ENCODE measurements around the gene ABO. TPM values are rescaled to one million over a fixed set of nuclear protein-coding genes. Genes with fewer than 3 reads are reported as not detected.

Gene ABO
- total RNA-seq, 3 donors from 2014 or later: 25.6 to 114 (median 102) TPM

DNA sequence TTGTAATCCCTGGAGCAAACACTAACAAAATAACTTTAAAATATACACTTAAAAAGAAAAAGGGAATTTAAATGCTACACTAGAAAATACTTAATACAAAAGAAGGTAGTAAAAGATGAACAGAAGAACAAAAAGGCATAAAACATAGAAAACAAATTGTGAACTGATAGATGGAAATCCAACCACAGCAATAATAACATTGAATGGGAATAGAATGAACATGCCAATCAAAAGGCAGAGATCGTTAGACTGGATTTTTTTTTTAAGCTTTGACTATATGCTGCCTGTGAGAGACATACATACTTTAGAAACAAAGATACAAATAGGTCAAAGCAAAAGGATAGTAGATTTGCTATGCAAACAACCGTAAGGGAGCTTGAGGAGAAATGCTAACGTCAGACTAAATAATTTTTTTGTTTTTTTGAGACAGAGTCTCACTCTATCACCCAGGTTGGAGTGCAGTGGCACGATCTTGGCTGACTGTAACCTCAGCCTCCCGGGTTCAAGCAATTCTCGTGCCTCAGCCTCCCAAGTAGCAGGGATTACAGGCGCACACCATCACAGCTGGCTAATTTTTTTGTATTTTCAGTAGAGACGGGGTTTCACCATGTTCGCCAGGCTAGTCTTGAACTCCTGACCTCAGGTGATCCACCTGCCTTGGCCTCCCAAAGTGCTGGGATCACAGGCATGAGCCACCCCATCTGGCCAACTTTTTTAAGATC lies 6.5 kb downstream of the ABO start:
- H3K4me3 ChIP-seq: no peak overlapping the region

DNA sequence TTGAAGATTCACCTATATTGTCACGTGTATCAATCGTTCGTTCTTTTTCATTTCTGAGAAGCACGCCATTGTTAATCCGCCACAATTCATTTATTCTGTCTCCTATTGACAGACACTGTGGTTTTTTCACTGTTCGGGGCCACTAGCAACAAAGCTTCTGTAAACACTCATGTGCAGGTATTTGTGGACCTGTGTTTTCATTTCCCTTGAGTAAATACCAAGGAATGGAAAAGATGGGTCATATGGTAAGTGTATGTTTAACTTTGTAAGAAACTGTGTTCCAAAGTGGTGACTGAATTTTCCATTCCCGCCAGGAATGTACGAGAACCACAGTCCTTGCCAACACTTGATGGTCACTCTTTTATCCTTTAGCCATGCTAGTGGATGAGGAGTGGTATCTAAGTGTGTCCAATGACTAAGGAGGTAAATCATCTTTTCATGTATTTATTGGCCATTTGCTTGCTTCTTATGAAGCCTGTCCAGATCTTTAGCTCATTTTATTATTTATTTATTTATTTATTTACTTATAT lies 10.7 kb downstream of the ABO start:
- H3K4me1 ChIP-seq (ENCODE audit: low read depth): peaks cover 6% of the 10 kb centered on the region
- H3K36me3 ChIP-seq (ENCODE audit: low read depth): no peaks in the 10 kb centered on the region
- ATAC-seq (no peak), DNase-seq (no peak)
- no peak overlapping the region for H3K4me3 ChIP-seq
- intact Hi-C loops (cut with DNase I, micrococcal nuclease): no loop called here
- H3K9me3 ChIP-seq: no peaks in the 10 kb centered on the region
- TF ChIP-seq, protein P1, sequence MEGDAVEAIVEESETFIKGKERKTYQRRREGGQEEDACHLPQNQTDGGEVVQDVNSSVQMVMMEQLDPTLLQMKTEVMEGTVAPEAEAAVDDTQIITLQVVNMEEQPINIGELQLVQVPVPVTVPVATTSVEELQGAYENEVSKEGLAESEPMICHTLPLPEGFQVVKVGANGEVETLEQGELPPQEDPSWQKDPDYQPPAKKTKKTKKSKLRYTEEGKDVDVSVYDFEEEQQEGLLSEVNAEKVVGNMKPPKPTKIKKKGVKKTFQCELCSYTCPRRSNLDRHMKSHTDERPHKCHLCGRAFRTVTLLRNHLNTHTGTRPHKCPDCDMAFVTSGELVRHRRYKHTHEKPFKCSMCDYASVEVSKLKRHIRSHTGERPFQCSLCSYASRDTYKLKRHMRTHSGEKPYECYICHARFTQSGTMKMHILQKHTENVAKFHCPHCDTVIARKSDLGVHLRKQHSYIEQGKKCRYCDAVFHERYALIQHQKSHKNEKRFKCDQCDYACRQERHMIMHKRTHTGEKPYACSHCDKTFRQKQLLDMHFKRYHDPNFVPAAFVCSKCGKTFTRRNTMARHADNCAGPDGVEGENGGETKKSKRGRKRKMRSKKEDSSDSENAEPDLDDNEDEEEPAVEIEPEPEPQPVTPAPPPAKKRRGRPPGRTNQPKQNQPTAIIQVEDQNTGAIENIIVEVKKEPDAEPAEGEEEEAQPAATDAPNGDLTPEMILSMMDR (IDR thresholded peaks at IDR 0.05): no peak

More for the DNA sequence above, 6.5 kb downstream of the ABO start:
- intact Hi-C loops (cut with DNase I, micrococcal nuclease): no loop called here
- ATAC-seq (no peak), DNase-seq (no peak)
- Histone ChIP-seq H3K4me1 (ENCODE audit: low read depth) (peaks cover 16% of the 10 kb centered on the region), H3K36me3 (ENCODE audit: low read depth) (no peaks in the 10 kb centered on the region), H3K9me3 (no peaks in the 10 kb centered on the region)
- TF ChIP-seq, protein P1 (IDR thresholded peaks at IDR 0.05): no peak

DNA sequence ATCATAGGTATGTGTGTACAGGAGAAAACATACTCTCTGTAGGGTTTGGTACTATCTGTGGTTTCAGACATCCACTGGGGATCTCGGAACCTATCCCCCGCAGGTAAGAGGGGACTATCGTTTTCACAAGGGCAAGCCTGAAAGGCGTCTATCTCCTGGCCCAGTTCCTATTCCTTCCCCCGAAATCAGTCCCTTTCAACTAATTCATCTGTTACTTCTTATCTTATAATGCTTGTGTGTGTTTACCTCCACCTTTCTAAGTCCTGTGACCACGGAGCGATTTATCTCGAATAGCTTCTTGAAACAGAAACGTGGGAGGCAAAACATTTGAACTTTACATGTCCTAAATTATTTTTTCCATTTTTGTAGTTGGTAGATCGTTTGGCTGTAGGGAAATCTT lies 11.4 kb downstream of the ABO start:
- Histone ChIP-seq H3K4me1 (ENCODE audit: low read depth) (peaks cover 5% of the 10 kb centered on the region), H3K4me3 (no peak overlapping the region), H3K9me3 (no peaks in the 10 kb centered on the region), H3K36me3 (ENCODE audit: low read depth) (no peaks in the 10 kb centered on the region)
- DNase-seq (no peak), ATAC-seq (no peak)
- TF ChIP-seq, protein P1 (IDR thresholded peaks at IDR 0.05): no peak
- intact Hi-C loops (cut with DNase I, micrococcal nuclease): no loop called here

DNA sequence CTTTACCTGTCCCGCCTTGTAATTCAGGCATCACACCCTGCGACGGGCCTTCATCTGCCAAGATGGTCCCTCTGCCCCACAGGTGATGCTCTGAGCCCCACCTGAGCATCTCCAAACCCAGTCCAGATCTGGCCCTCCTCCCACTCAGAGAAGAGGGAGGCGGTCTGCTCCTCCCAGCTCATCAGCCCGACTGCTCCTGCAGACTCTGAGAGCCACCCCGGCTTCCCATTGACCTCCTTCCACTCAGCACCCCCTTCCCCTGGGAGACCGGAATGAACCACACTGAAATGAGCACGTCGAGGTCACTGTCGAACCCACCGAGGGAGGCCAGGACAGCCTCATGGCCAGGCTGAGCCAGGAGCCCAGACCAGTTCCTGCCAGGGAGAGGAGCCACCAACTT lies 12.8 kb downstream of the ABO start:
- TF ChIP-seq, protein P1 (IDR thresholded peaks at IDR 0.05): no peak
- intact Hi-C loops (cut with DNase I, micrococcal nuclease): no loop called here
- no peak overlapping the region for H3K4me3 ChIP-seq
- no peaks in the 10 kb centered on the region for H3K9me3 ChIP-seq
- no peak for DNase-seq
- ATAC-seq: no peak
- H3K4me1 ChIP-seq (ENCODE audit: low read depth): no peaks in the 10 kb centered on the region
- H3K36me3 ChIP-seq (ENCODE audit: low read depth): no peaks in the 10 kb centered on the region

DNA sequence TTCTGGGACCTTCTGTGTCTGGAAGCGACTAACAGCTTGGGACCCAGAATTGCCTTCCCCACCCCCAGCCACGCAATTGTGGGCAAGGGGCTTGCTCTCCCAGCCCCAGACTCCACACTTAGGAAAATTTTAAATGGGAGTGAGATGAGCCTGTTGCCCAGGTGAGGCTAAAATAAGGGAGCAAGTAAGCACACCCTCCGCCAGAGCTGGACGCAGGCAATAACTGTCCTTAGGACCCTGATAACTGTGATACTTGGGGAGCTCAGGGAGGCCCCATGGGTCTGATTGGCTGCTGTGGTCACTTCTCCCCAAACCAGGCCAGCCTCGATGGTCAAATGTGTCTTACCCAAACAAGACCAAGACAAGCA lies 13.3 kb downstream of the ABO start:
- ATAC-seq: no peak
- TF ChIP-seq, protein P1 (IDR thresholded peaks at IDR 0.05): no peak
- Histone ChIP-seq H3K4me1 (ENCODE audit: low read depth) (no peaks in the 10 kb centered on the region), H3K4me3 (no peak overlapping the region), H3K36me3 (ENCODE audit: low read depth) (no peaks in the 10 kb centered on the region), H3K9me3 (no peaks in the 10 kb centered on the region)
- intact Hi-C loops (cut with DNase I, micrococcal nuclease): no loop called here
- DNase-seq: no peak

Data from mucosa of descending colon (tissue), 3 donors.